Endothelial cell of umbilical vein (primary cell): ENCODE measurements around the gene KRR1. TPM values are rescaled to one million over a fixed set of nuclear protein-coding genes. Genes with fewer than 3 reads are reported as not detected.

Experiments
- BruUV-seq: library from RNA; stranded (reverse); fragments of 400-500 nt; replicated peaks from 2 replicates; lab custom pipeline; 2021; lab: Mats Ljungman, UMichigan
- CTCF ChIA-PET: fragments of 300-600, 350-600 bp; sonication (Branson Sonifier 250); formaldehyde crosslinking; loops from one replicate; lab custom pipeline; 2021; ENCODE audit warnings: antibody characterized with exemption, inconsistent platforms; lab: Charles Lee
- POLR2A ChIA-PET: fragments of 300-600, 350-600 bp; sonication (Branson Sonifier 250); formaldehyde crosslinking; loops from one replicate; lab custom pipeline; 2021; ENCODE audit warnings: antibody characterized with exemption, inconsistent platforms; lab: Charles Lee
- DNase-seq: peaks from one replicate; pipeline ENCODE4 v3.0.0-alpha.2; 2011; ENCODE audit warnings: low read depth, low spot score
- FAIRE-seq: peaks from 2 replicates; lab custom pipeline; 2011; peaks lifted over from hg19 to GRCh38; lab: Jason Lieb, UNC
- H2AFZ ChIP-seq: 2 replicates; pipeline ENCODE4 v1.6.0; 2012; ENCODE audit warnings: low read depth, low read length, control low read depth, inconsistent platforms
- H3K27ac ChIP-seq: 2 replicates; pipeline ENCODE4 v1.5.1; 2011; ENCODE audit warnings: low read depth, mild to moderate bottlenecking, control low read depth, low read length, moderate library complexity; ENCODE audit not compliant: insufficient read depth
- H3K27me3 ChIP-seq, 2 experiments: 2 replicates each; pipeline versions ENCODE4 v1.6.0 to v1.6.1; 2011; ENCODE audit warnings: low read length in 2 of 2, mixed read lengths in 1 of 2; ENCODE audit not compliant: control insufficient read depth in 2 of 2, insufficient read depth in 2 of 2
- H3K36me3 ChIP-seq, 2 experiments: 2 replicates in 1 of 2; 3 replicates in 1 of 2; pipeline ENCODE4 v1.5.1; 2011; ENCODE audit warnings: low read length in 2 of 2, mild to moderate bottlenecking in 1 of 2, moderate library complexity in 1 of 2; ENCODE audit not compliant: control insufficient read depth in 2 of 2, insufficient read depth in 2 of 2; ENCODE audit errors: extremely low read depth in 1 of 2
- H3K4me1 ChIP-seq: 3 replicates; pipeline ENCODE4 v1.5.1; 2011; ENCODE audit warnings: mild to moderate bottlenecking, low read length; ENCODE audit not compliant: control insufficient read depth, insufficient read depth; ENCODE audit errors: extremely low read depth
- H3K4me2 ChIP-seq: 2 replicates; pipeline ENCODE4 v1.6.1; 2011; ENCODE audit warnings: low read length, control low read depth, mixed read lengths; ENCODE audit not compliant: insufficient read depth
- H3K4me3 ChIP-seq, 3 experiments: fragments of 200-600 bp in 1 of 3; sonication (generic), shearing (Covaris generic) in 1 of 3; replicated peaks in 1 of 3; 2 replicates each; pipeline ENCODE4 v1.5.1; 2011 to 2016; ENCODE audit warnings: control low read depth in 3 of 3, low read length in 3 of 3, mild to moderate bottlenecking in 2 of 3, inconsistent platforms in 1 of 3, low read depth in 1 of 3, moderate library complexity in 1 of 3; ENCODE audit not compliant: insufficient read depth in 1 of 3
- H3K79me2 ChIP-seq: 2 replicates; pipeline ENCODE4 v1.6.0; 2012; ENCODE audit warnings: low read length, inconsistent platforms; ENCODE audit not compliant: control insufficient read depth, insufficient read depth
- H3K9ac ChIP-seq: replicated peaks from 2 replicates; pipeline ENCODE3; 2011; ENCODE audit warnings: low read length, control low read depth; ENCODE audit not compliant: insufficient read depth; ENCODE audit errors: extremely low read depth
- H3K9me1 ChIP-seq: replicated peaks from 3 replicates; pipeline ENCODE4 v1.6.0; 2011; ENCODE audit warnings: mild to moderate bottlenecking, low read length; ENCODE audit not compliant: control insufficient read depth, insufficient read depth; ENCODE audit errors: extremely low read depth
- H3K9me3 ChIP-seq: replicated peaks from 2 replicates; pipeline ENCODE4 v1.5.1; 2012; ENCODE audit warnings: low read length, inconsistent platforms; ENCODE audit not compliant: control insufficient read depth, insufficient read depth
- H4K20me1 ChIP-seq: replicated peaks from 2 replicates; pipeline ENCODE3; 2011; ENCODE audit warnings: mild to moderate bottlenecking, low read length; ENCODE audit not compliant: control insufficient read depth, insufficient read depth; ENCODE audit errors: extremely low read depth
- EZH2 ChIP-seq: IDR thresholded peaks from 2 replicates; pipeline ENCODE4 v1.6.1; 2012; ENCODE audit warnings: borderline replicate concordance, low read depth, mild to moderate bottlenecking, moderate library complexity, low read length, inconsistent platforms; ENCODE audit not compliant: severe bottlenecking
- FOS ChIP-seq: IDR thresholded peaks from 2 replicates; pipeline ENCODE4 v1.6.1; 2011; ENCODE audit warnings: mild to moderate bottlenecking, low read length, moderate library complexity, borderline replicate concordance; ENCODE audit not compliant: insufficient read depth
- GATA2 ChIP-seq: IDR thresholded peaks from 2 replicates; pipeline ENCODE4 v1.7.0; 2011; ENCODE audit warnings: low read depth, mild to moderate bottlenecking, moderate library complexity, mixed read lengths, low read length; ENCODE audit not compliant: insufficient read length, insufficient read depth
- JUN ChIP-seq: IDR thresholded peaks from 2 replicates; pipeline ENCODE4 v1.6.1; 2011; ENCODE audit warnings: borderline replicate concordance, low read depth; ENCODE audit not compliant: insufficient read length, insufficient read depth
- MYC ChIP-seq: IDR thresholded peaks from one replicate; pipeline ENCODE4 v1.6.1; 2011; ENCODE audit warnings: mild to moderate bottlenecking, low read depth, low read length
- POLR2A ChIP-seq: IDR thresholded peaks from 2 replicates; pipeline ENCODE4 v1.6.1; 2012; ENCODE audit warnings: low read depth, mild to moderate bottlenecking, control low read depth, low read length
- POLR2AphosphoS5 ChIP-seq: IDR thresholded peaks from 2 replicates; pipeline ENCODE4 v1.6.1; 2012; ENCODE audit warnings: low read depth, mild to moderate bottlenecking, control low read depth, low read length, moderate library complexity; ENCODE audit not compliant: insufficient read depth
- dilution Hi-C: fragments of 300-500 bp; cut with MboI; formaldehyde crosslinking; loops from one replicate; pipeline ENCODE4 v1.15.0; 2019; ENCODE audit warnings: low sequenced_read_pairs; ENCODE audit not compliant: extremely low pct_ligation_motif_present
- intact Hi-C: fragments of 100-400 bp; cut with micrococcal nuclease; formaldehyde crosslinking; loops from one replicate; pipeline ENCODE4 v1.10.0; 2022
- polyA plus RNA-seq, 4 experiments: library from polyadenylated mRNA; depleted of rRNA in 3 of 4; stranded (reverse) in 3 of 4; unstranded in 1 of 4; fragments of >200 nt; gene quantifications; 2 replicates each; pipeline versions ENCODE4 v1.2.1 to v1.2.3, GENCODE V29; 2011 to 2012; ENCODE audit warnings: missing spikeins in 1 of 4
- total RNA-seq: library from RNA; stranded (reverse); gene quantifications from 2 replicates; pipeline ENCODE4 v1.2.3, GENCODE V29; 2021
- TF ChIP-seq, protein P1 (sequence below): IDR thresholded peaks from 2 replicates; pipeline ENCODE4 v1.6.1; 2011; ENCODE audit not compliant: insufficient read depth, insufficient read length
- TF ChIP-seq, protein P2 (sequence below), 2 donors: IDR thresholded peaks; 1 replicate in 1 of 2; 2 replicates in 1 of 2; pipeline ENCODE4 v1.5.1; 2011; ENCODE audit warnings: low read length in 2 of 2, mild to moderate bottlenecking in 2 of 2, moderate library complexity in 2 of 2, control low read depth in 1 of 2, inconsistent platforms in 1 of 2, low read depth in 1 of 2; ENCODE audit not compliant: insufficient read depth in 1 of 2; ENCODE audit errors: extremely low read depth in 1 of 2

The KRR1 gene
- total and polyA plus RNA-seq, 2 donors (not counting 3 experiments of a cell fraction or from before 2014, with no cell fraction given), result 5.9 to 49.3 TPM

DNA sequence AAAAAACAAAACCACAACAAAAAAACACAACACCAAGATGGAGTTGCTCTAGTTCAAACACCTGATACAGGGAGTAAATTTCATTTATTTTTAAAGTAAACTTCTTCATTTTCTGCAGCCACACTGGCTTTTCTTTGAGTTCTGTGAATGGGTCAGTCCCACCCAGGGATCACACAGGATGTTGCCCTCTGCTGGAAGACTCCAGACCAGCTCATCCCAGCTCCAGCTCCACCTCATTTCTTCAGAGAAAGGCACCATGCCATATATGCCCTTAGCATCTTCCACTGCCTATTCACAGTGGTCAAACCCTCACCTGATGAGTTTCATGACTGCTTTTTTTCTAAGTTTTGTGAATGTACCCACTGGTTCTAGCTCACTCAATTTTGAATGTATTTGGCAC lies 22.9 kb downstream of the KRR1 start:
- no TSS peak for BruUV-seq
- intact Hi-C loops, result loop anchor here (2.0 to 10.0 kb wide), 4 partner anchors 22 to 1096 kb away; partner anchors contain the start of gene KRR1
- H3K4me2 ChIP-seq, result no peak overlapping the region

DNA sequence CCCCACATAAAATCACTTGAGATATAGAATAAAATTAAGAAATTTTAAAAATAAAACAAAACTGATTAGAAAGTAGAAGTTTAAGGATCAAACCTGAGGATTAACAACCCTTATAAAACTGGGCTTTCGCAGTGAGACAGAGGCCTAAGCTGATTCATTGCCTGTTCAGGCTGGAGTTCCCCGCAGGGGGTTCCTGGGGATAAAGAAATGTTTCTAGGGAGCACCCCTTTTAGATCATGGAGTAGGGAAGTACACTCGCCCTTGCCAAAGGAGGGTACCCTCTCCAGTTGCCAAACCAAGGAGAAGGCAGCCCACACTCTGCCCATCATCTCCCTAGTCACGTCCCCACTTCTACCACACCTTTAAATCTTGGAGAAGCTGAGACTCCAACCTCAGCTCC lies 24.1 kb downstream of the KRR1 start:
- H3K9me3 ChIP-seq, result no peaks in the 10 kb centered on the region
- BruUV-seq, result no TSS peak
- H3K27me3 ChIP-seq, result no peaks in the 10 kb centered on the region
- no peak overlapping the region for H3K27ac ChIP-seq
- FAIRE-seq (no peak), DNase-seq (no peak)
- dilution Hi-C loops (no loop called here), intact Hi-C loops (loop anchor here (5.0 to 10.0 kb wide), 2 partner anchors 800 to 1097 kb away; no protein-coding TSS in a partner anchor)
- peaks cover 0 to 2% of the 10 kb centered on the region in 2 experiments for H3K36me3 ChIP-seq
- H3K9me1 ChIP-seq, result no peaks in the 10 kb centered on the region
- TF ChIP-seq, protein P1, sequence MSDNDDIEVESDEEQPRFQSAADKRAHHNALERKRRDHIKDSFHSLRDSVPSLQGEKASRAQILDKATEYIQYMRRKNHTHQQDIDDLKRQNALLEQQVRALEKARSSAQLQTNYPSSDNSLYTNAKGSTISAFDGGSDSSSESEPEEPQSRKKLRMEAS, result no peak
- TF ChIP-seq POLR2AphosphoS5 (no peak), POLR2A (no peak), MYC (no peak), FOS (no peak), GATA2 (no peak), JUN (no peak), EZH2 (no peak)
- H4K20me1 ChIP-seq, result no peaks in the 10 kb centered on the region
- peaks cover 33% of the 10 kb centered on the region for H3K4me1 ChIP-seq
- H3K79me2 ChIP-seq, result peaks cover 29% of the 10 kb centered on the region
- H3K9ac ChIP-seq, result no peak overlapping the region
- POLR2A ChIA-PET, result no interaction called here
- H3K4me2 ChIP-seq, result no peak overlapping the region
- CTCF ChIA-PET, result interaction anchor here (1.5 kb wide), 1 partner anchor 96 kb away, joined by 4 read pairs; no protein-coding TSS in a partner anchor
- no peak overlapping the region for H2AFZ ChIP-seq
- no peak overlapping the region for H3K4me3 ChIP-seq

More for the DNA sequence above, 22.9 kb downstream of the KRR1 start:
- no peak overlapping the region for H3K4me3 ChIP-seq
- H3K9ac ChIP-seq, result no peak overlapping the region
- dilution Hi-C loops, result no loop called here
- no peak for FAIRE-seq
- H3K27me3 ChIP-seq, result no peaks in the 10 kb centered on the region
- no peak overlapping the region for H3K27ac ChIP-seq
- H4K20me1 ChIP-seq, result no peaks in the 10 kb centered on the region
- ChIA-PET POLR2A (no interaction called here), CTCF (interaction anchor here (1.0 to 1.9 kb wide), 4 partner anchors 51 to 799 kb away, joined by 3 to 11 read pairs (median 6); partner anchors contain the start of genes GLIPR1L1 and GLIPR1L2)
- H3K9me3 ChIP-seq, result no peaks in the 10 kb centered on the region
- no peaks in the 10 kb centered on the region for H3K9me1 ChIP-seq
- H3K79me2 ChIP-seq, result peaks cover 23% of the 10 kb centered on the region
- peaks cover 0 to 4% of the 10 kb centered on the region in 2 experiments for H3K36me3 ChIP-seq
- TF ChIP-seq, protein P2, sequence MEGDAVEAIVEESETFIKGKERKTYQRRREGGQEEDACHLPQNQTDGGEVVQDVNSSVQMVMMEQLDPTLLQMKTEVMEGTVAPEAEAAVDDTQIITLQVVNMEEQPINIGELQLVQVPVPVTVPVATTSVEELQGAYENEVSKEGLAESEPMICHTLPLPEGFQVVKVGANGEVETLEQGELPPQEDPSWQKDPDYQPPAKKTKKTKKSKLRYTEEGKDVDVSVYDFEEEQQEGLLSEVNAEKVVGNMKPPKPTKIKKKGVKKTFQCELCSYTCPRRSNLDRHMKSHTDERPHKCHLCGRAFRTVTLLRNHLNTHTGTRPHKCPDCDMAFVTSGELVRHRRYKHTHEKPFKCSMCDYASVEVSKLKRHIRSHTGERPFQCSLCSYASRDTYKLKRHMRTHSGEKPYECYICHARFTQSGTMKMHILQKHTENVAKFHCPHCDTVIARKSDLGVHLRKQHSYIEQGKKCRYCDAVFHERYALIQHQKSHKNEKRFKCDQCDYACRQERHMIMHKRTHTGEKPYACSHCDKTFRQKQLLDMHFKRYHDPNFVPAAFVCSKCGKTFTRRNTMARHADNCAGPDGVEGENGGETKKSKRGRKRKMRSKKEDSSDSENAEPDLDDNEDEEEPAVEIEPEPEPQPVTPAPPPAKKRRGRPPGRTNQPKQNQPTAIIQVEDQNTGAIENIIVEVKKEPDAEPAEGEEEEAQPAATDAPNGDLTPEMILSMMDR (IDR thresholded peaks at IDR 0.05; ENCODE audit: extremely low read depth in 1 of 2, insufficient read depth in 1 of 2, low read depth in 1 of 2, low read length in 2 of 2), result peak; percentile 19 to 30
- no peak for TF ChIP-seq POLR2A
- TF ChIP-seq, protein P1, result no peak
- H2AFZ ChIP-seq, result no peak overlapping the region
- peaks cover 22% of the 10 kb centered on the region for H3K4me1 ChIP-seq
- no peak for DNase-seq
